ENCODE measurements around the gene MPZL1. TPM values are rescaled to one million over a fixed set of nuclear protein-coding genes. Genes with fewer than 3 reads are reported as not detected.

Gene MPZL1
- total and polyA plus RNA-seq, 2 of the 8 experiments (the other 6 are each of a cell fraction or from before 2014, with no cell fraction given): 37.8 to 120 TPM

GRCh38 chr1:167703557-167703956, 18.2 kb upstream of the MPZL1 start (continued):
- TF ChIP-seq POU5F1 (IDR thresholded peaks at IDR 0.05; ENCODE audit: low read depth, low read length): no peak
